Tibial artery (tissue), 4 donors: Measurements from ENCODE around the gene POLR2A.

Experiments used
- DNase-seq, 2 donors: peaks; one replicate each; pipeline ENCODE4 v3.0.0-alpha.2; 2019
- H3K27ac ChIP-seq, 2 donors: fragments of 200-600 bp; sonication (generic) in 1 of 2; 1 replicate in 1 of 2; 2 replicates in 1 of 2; pipeline ENCODE4 v1.5.1; 2018 to 2019; ENCODE audit warnings: mild to moderate bottlenecking in 1 of 2
- H3K27me3 ChIP-seq, 2 donors: fragments of 200-600 bp; sonication (generic) in 1 of 2; one replicate each; pipeline versions ENCODE4 v1.5.1 to v1.6.0; 2016 to 2019
- H3K36me3 ChIP-seq, 3 donors: fragments of 200-600 bp; sonication (generic) in 2 of 3; one replicate each; pipeline ENCODE4 v1.5.1; 2016 to 2019; ENCODE audit warnings: mild to moderate bottlenecking in 2 of 3
- H3K4me1 ChIP-seq, 4 donors: fragments of 200-600 bp; sonication (generic) in 2 of 4; 1 replicate in 3 of 4; 2 replicates in 1 of 4; pipeline ENCODE4 v1.5.1; 2016 to 2019
- H3K4me3 ChIP-seq, 2 donors: fragments of 200-600 bp; sonication (generic) in 1 of 2; 1 replicate in 1 of 2; 2 replicates in 1 of 2; pipeline ENCODE4 v1.5.1; 2018 to 2019; ENCODE audit warnings: mild to moderate bottlenecking in 2 of 2
- H3K9me3 ChIP-seq, 3 donors: fragments of 200-600 bp; sonication (generic) in 1 of 3; one replicate each; pipeline ENCODE4 v1.5.1; 2016 to 2019
- CTCF ChIP-seq, 2 experiments: fragments of 200-600 bp in 1 of 2; fragments of 450-650 bp in 1 of 2; IDR thresholded peaks; one replicate each; pipeline ENCODE4 v1.5.1; 2017 to 2019; ENCODE audit warnings: antibody characterized with exemption in 2 of 2, mild to moderate bottlenecking in 1 of 2, moderate library complexity in 1 of 2
- intact Hi-C: fragments of 100-400 bp; cut with DNase I; formaldehyde crosslinking; loops from one replicate; pipeline ENCODE4 v1.15.0; 2023; ENCODE audit warnings: low total_unique reads

Gene POLR2A

GRCh38 chr17:7448461-7448860, 35.7 kb upstream of the POLR2A start:
- intact Hi-C loops: no loop called here
- Histone ChIP-seq H3K9me3 (no peaks in the 10 kb centered on the region), H3K4me3 (no peak overlapping the region), H3K4me1 (peaks cover 5 to 26% (median 16%) of the 10 kb centered on the region in 4 donors), H3K27ac (no peak overlapping the region), H3K27me3 (peaks cover 2 to 31% of the 10 kb centered on the region in 2 donors), H3K36me3 (no peaks in the 10 kb centered on the region)
- no peak for DNase-seq
- TF ChIP-seq CTCF (IDR thresholded peaks at IDR 0.05): no peak

GRCh38 chr17:7459961-7460545, 24.1 kb upstream of the POLR2A start:
- Histone ChIP-seq H3K4me3 (no peak overlapping the region), H3K27ac (peak overlapping the region in 1 of 2 donors; percentile 4), H3K9me3 (no peaks in the 10 kb centered on the region), H3K27me3 (no peaks in the 10 kb centered on the region), H3K36me3 (peaks cover 20 to 34% (median 29%) of the 10 kb centered on the region in 3 donors), H3K4me1 (peaks cover 0 to 13% (median 7%) of the 10 kb centered on the region in 4 donors)
- intact Hi-C loops: no loop called here
- TF ChIP-seq CTCF (IDR thresholded peaks at IDR 0.05): no peak
- no peak for DNase-seq

GRCh38 chr17:7460850-7461660, 23.1 kb upstream of the POLR2A start:
- intact Hi-C loops: no loop called here
- Histone ChIP-seq H3K36me3 (peaks cover 30 to 44% (median 37%) of the 10 kb centered on the region in 3 donors), H3K27ac (peak overlapping the region in 1 of 2 donors; percentile 4), H3K27me3 (no peaks in the 10 kb centered on the region), H3K9me3 (no peaks in the 10 kb centered on the region), H3K4me3 (no peak overlapping the region), H3K4me1 (peaks cover 0 to 14% (median 10%) of the 10 kb centered on the region in 4 donors)
- no peak for TF ChIP-seq CTCF (IDR thresholded peaks at IDR 0.05)
- DNase-seq: no peak

GRCh38 chr17:7462474-7463371, 21.4 kb upstream of the POLR2A start:
- intact Hi-C loops: no loop called here
- DNase-seq: peak in 1 of 2 donors; percentile 69
- Histone ChIP-seq H3K4me3 (no peak overlapping the region), H3K36me3 (peaks cover 31 to 56% (median 44%) of the 10 kb centered on the region in 3 donors), H3K4me1 (peaks cover 7 to 19% (median 18%) of the 10 kb centered on the region in 4 donors), H3K9me3 (no peaks in the 10 kb centered on the region), H3K27ac (no peak overlapping the region), H3K27me3 (no peaks in the 10 kb centered on the region)
- TF ChIP-seq CTCF (IDR thresholded peaks at IDR 0.05): no peak

- TF ChIP-seq CTCF (IDR thresholded peaks at IDR 0.05): no peak
- Histone ChIP-seq H3K9me3 (no peaks in the 10 kb centered on the region), H3K27me3 (no peaks in the 10 kb centered on the region), H3K27ac (no peak overlapping the region), H3K4me3 (no peak overlapping the region), H3K36me3 (peaks cover 31 to 56% (median 44%) of the 10 kb centered on the region in 3 donors), H3K4me1 (peaks cover 7 to 26% (median 18%) of the 10 kb centered on the region in 4 donors)
- intact Hi-C loops: no loop called here
- DNase-seq: no peak
These were observed 20.8 kb upstream of the POLR2A start for GRCh38 chr17:7463372-7463846.
